ENCODE measurements around the gene PIK3C2A.

DNA sequence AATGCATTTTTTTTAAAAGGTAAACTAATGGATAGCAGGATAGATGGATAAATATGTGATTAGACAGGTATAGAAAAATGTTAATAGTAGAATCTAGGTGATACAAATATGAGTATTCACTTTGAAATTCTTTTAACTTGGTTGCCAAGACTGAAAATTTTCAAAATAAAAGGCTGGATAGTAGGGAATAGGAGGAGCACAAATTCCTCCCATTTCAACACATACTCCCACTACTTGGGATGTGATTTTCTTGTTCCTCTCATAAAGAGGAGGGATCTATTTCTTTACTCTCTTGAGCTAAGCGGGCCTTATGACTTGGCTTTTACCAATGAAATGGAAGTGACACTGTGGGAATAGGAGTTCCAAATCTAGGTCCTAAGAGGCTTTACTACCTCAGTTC, 35.9 kb downstream of the PIK3C2A start:
- TF ChIP-seq, protein P1, sequence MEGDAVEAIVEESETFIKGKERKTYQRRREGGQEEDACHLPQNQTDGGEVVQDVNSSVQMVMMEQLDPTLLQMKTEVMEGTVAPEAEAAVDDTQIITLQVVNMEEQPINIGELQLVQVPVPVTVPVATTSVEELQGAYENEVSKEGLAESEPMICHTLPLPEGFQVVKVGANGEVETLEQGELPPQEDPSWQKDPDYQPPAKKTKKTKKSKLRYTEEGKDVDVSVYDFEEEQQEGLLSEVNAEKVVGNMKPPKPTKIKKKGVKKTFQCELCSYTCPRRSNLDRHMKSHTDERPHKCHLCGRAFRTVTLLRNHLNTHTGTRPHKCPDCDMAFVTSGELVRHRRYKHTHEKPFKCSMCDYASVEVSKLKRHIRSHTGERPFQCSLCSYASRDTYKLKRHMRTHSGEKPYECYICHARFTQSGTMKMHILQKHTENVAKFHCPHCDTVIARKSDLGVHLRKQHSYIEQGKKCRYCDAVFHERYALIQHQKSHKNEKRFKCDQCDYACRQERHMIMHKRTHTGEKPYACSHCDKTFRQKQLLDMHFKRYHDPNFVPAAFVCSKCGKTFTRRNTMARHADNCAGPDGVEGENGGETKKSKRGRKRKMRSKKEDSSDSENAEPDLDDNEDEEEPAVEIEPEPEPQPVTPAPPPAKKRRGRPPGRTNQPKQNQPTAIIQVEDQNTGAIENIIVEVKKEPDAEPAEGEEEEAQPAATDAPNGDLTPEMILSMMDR (IDR thresholded peaks at IDR 0.05) = no peak
- no peak for TF ChIP-seq POLR2A (IDR thresholded peaks at IDR 0.05)

Measured in lower leg skin (tissue), 3 donors.